Transverse colon (tissue), 4 donors: Measurements from ENCODE around the gene MICAL1. TPM values are rescaled to one million over a fixed set of nuclear protein-coding genes. Genes with fewer than 3 reads are reported as not detected.
A peak's percentile ranks its signal among the peaks of the same experiment; 100 is the strongest.

Source experiments
- DNase-seq: peaks from one replicate; pipeline ENCODE4 v3.0.0-alpha.2; 2019
- H3K27ac ChIP-seq, 4 donors: fragments of 200-600 bp; sonication (generic); 2 replicates each; pipeline ENCODE4 v1.5.1; 2016 to 2018; ENCODE audit warnings: inconsistent platforms in 4 of 4
- H3K27me3 ChIP-seq: fragments of 200-600 bp; sonication (generic); 2 replicates; pipeline ENCODE4 v1.5.1; 2017; ENCODE audit warnings: inconsistent platforms
- H3K36me3 ChIP-seq, 4 donors: fragments of 200-600 bp; sonication (generic); 2 replicates each; pipeline ENCODE4 v1.5.1; 2017 to 2019; ENCODE audit warnings: inconsistent platforms in 4 of 4
- H3K4me1 ChIP-seq, 4 donors: fragments of 200-600 bp; sonication (generic); 2 replicates each; pipeline ENCODE4 v1.5.1; 2017 to 2020; ENCODE audit warnings: inconsistent platforms in 4 of 4
- H3K4me3 ChIP-seq, 4 donors: fragments of 200-600 bp; sonication (generic); 1 replicate in 1 of 4; 2 replicates in 3 of 4; pipeline versions ENCODE4 v1.5.1 to v1.6.1; 2017 to 2019; ENCODE audit warnings: inconsistent platforms in 4 of 4
- H3K9me3 ChIP-seq, 2 donors: fragments of 200-600 bp; sonication (generic); 2 replicates each; pipeline ENCODE4 v1.5.1; 2017 to 2019; ENCODE audit warnings: inconsistent platforms in 2 of 2
- CTCF ChIP-seq, 5 experiments: fragments of 200-600 bp in 3 of 5; fragments of 450-650 bp in 2 of 5; sonication (generic) in 3 of 5; IDR thresholded peaks; 1 replicate in 2 of 5; 2 replicates in 3 of 5; pipeline ENCODE4 v1.5.1; 2016 to 2017; ENCODE audit warnings: antibody characterized with exemption in 5 of 5, inconsistent platforms in 3 of 5, mild to moderate bottlenecking in 2 of 5, moderate library complexity in 1 of 5
- EP300 ChIP-seq: sonication (generic); formaldehyde crosslinking; IDR thresholded peaks from one replicate; pipeline ENCODE4 v1.6.1; 2017; ENCODE audit warnings: antibody characterized with exemption, low read depth
- POLR2A ChIP-seq: fragments of 450-650 bp; IDR thresholded peaks from one replicate; pipeline ENCODE4 v1.6.1; 2016; ENCODE audit warnings: antibody characterized with exemption, mild to moderate bottlenecking, moderate library complexity
- POLR2AphosphoS5 ChIP-seq, 3 donors: sonication (generic); formaldehyde crosslinking; IDR thresholded peaks; one replicate each; pipeline ENCODE4 v1.6.1; 2016; ENCODE audit warnings: antibody characterized with exemption in 3 of 3
- WGBS, 2 donors: methylation state at CpG; one replicate each; pipeline ENCODE4 v1.1.5; 2018; ENCODE audit warnings: low coverage in 1 of 2; 5-methylcytosine and 5-hydroxymethylcytosine counted together
- in situ Hi-C, 4 donors: fragments of 200-750 bp; cut with MboI; loops; one replicate each; pipeline versions ENCODE4 v1.15.0 to v1.15.1; 2017; ENCODE audit warnings: low sequenced_read_pairs in 3 of 4, low pct_ligation_motif_present in 1 of 4, low pct_unique_long_range_greater_than_20kb in 1 of 4
- intact Hi-C: fragments of 100-400 bp; cut with DNase I; formaldehyde crosslinking; loops from one replicate; pipeline ENCODE4 v1.15.1; 2023; ENCODE audit warnings: low total_unique reads
- total RNA-seq, 4 donors: library from RNA; depleted of rRNA; stranded (reverse); fragments of >200 nt; gene quantifications; one replicate each; pipeline ENCODE4 v1.1.0, GENCODE V29; 2016

The MICAL1 gene
- total RNA-seq, 4 donors from 2014 or later: 85.3 to 241 (median 121) TPM

DNA sequence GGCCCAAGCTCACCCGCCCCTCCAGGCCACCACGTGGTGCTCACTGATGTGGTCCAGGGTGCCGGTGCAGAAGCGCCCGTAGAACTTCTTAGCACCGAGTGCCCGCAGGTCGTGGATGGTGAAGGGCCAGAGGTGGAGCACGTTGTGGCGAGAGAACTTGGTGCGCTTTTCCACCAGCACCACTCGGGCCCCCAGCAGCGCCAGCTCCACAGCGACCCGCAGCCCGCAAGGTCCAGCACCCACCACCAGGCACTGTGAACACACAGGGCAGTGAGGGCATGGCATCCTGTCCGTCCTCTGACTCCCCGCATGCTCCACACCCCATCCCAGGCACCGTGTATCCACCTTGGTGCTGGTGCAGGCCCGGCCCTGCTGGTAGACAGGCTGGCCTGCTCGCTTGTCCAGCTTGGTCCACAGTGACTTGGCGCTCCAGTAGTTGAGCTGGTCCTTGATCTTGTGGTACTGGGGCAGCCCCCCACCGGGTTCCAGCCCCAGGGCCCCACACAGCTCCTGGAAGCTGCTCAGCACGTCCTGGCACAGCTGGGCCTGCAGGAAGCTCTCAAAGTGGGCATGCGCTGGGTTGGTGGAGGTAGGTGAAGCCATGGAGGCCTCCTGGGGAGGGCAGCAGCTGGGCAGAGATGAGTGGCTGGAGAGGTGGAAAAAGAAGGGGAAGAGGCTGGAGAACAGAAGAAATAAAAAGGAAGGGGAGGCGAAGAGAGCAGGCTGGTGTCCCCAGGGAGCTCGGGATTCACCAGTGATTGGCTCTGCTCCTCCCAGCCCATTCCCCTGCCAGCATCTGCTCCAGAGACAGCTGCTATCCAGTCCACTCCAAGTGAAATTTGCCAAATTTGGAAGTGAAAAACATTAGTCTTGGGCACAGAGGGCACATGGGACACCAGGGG, 1.7 kb downstream of the MICAL1 start:
- TF ChIP-seq POLR2AphosphoS5 (IDR thresholded peaks at IDR 0.05): no peak
- no peak for TF ChIP-seq CTCF (IDR thresholded peaks at IDR 0.05)
- TF ChIP-seq EP300: no peak
- TF ChIP-seq POLR2A: no peak
- no peaks in the 10 kb centered on the region for H3K9me3 ChIP-seq
- no peaks in the 10 kb centered on the region for H3K36me3 ChIP-seq
- in situ Hi-C loops: loop anchor here in 2 of 4 donors (10.0 kb wide), 1 partner anchor 69 kb away; the partner anchor contains the start of gene CD164 (in 2 of the 2)
- no peaks in the 10 kb centered on the region for H3K27me3 ChIP-seq
- peaks cover 14 to 37% (median 33%) of the 10 kb centered on the region in 4 donors for H3K4me1 ChIP-seq
- intact Hi-C loops: no loop called here
- no peak for DNase-seq
- 90% methylated on average over 27 of the region's 27 CpGs; no CpG with 5 or more reads in 1 of the 2 donors for WGBS, 2 donors
- peak overlapping the region; percentile 84 to 93 (median 87) for H3K27ac ChIP-seq
- H3K4me3 ChIP-seq: peak overlapping the region in 2 of 4 donors; percentile 63 to 89

- no peak for DNase-seq
- peaks cover 14 to 37% (median 31%) of the 10 kb centered on the region in 4 donors for H3K4me1 ChIP-seq
- no peaks in the 10 kb centered on the region for H3K36me3 ChIP-seq
- H3K27me3 ChIP-seq: no peaks in the 10 kb centered on the region
- no peak overlapping the region for H3K4me3 ChIP-seq
- H3K27ac ChIP-seq: no peak overlapping the region
- WGBS, 2 donors: 94% methylated on average over 2 of the region's 2 CpGs; no CpG with 5 or more reads in 1 of the 2 donors
- no peak for TF ChIP-seq CTCF (IDR thresholded peaks at IDR 0.05)
- TF ChIP-seq EP300: no peak
- TF ChIP-seq POLR2AphosphoS5 (IDR thresholded peaks at IDR 0.05): no peak
- TF ChIP-seq POLR2A: no peak
- intact Hi-C loops (no loop called here), in situ Hi-C loops (loop anchor here in 2 of 4 donors (10.0 kb wide), 1 partner anchor 68 kb away; the partner anchor contains the start of gene CD164 (in 2 of the 2))
- no peaks in the 10 kb centered on the region for H3K9me3 ChIP-seq
Observed at GRCh38 chr6:109453156-109453555, 2.4 kb downstream of the MICAL1 start.

DNA sequence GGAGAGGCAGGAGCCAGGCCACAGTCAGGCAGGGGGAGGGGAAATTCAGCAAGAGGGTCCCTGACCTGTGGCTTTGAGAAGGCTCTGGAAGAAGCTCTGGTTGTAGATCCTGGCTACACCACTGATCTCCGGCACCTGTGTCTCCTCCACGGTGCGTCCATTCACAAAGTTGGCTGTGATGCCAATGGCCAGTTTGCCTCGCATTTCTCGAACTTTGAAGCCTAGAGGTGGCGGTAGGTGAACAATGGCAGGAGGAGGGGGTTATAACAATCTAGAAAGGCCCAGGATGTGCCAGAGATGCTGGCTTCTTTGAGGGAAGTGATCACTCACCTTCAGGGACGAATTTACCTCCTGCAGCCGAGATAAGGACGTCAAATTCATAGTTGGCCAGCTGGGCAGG, 3.4 kb downstream of the MICAL1 start:
- intact Hi-C loops: no loop called here

More for the DNA sequence above, 3.4 kb downstream of the MICAL1 start:
- no peak for DNase-seq
- Histone ChIP-seq H3K4me1 (peaks cover 14 to 32% (median 25%) of the 10 kb centered on the region in 4 donors), H3K4me3 (no peak overlapping the region), H3K27me3 (no peaks in the 10 kb centered on the region), H3K36me3 (no peaks in the 10 kb centered on the region), H3K27ac (no peak overlapping the region), H3K9me3 (no peaks in the 10 kb centered on the region)
- in situ Hi-C loops: loop anchor here in 2 of 4 donors (10.0 kb wide), 1 partner anchor 67 kb away; the partner anchor contains the start of gene CD164 (in 2 of the 2)
- no peak for TF ChIP-seq POLR2A
- no peak for TF ChIP-seq POLR2AphosphoS5 (IDR thresholded peaks at IDR 0.05)
- TF ChIP-seq CTCF (IDR thresholded peaks at IDR 0.05): no peak
- TF ChIP-seq EP300: no peak
- WGBS, 2 donors: 89 to 96% methylated on average over 8 to 9 of the region's 9 CpGs
